Spleen (tissue), 7 donors: ENCODE data around the gene CTNNA2.

Experiments used
- POLR2A ChIP-seq, 3 donors: fragments of 450-650 bp; IDR thresholded peaks; one replicate each; pipeline ENCODE4 v1.5.1; 2017; ENCODE audit warnings: antibody characterized with exemption in 3 of 3, mild to moderate bottlenecking in 1 of 3
- TF ChIP-seq, protein P1 (sequence below), 11 experiments: fragments of 200-600 bp in 7 of 11; fragments of 450-650 bp in 4 of 11; sonication (generic) in 4 of 11; IDR thresholded peaks in 8 of 11; conservative IDR thresholded peaks in 3 of 11; 1 replicate in 7 of 11; 2 replicates in 4 of 11; pipeline versions ENCODE4 v1.4.0 to v1.8.0; 2016 to 2021; ENCODE audit warnings: antibody characterized with exemption in 11 of 11, inconsistent platforms in 4 of 11, mild to moderate bottlenecking in 1 of 11
- donor health status: DM: no; HTN: no; CAD: no; lungs with moderate emphysema.
- donor health status: DM: no; HTN: no; CAD: no.
- donor health status: DM: no; HTN: no; CAD: no.

- TF ChIP-seq POLR2A (IDR thresholded peaks at IDR 0.05) = no peak
- TF ChIP-seq, protein P1, sequence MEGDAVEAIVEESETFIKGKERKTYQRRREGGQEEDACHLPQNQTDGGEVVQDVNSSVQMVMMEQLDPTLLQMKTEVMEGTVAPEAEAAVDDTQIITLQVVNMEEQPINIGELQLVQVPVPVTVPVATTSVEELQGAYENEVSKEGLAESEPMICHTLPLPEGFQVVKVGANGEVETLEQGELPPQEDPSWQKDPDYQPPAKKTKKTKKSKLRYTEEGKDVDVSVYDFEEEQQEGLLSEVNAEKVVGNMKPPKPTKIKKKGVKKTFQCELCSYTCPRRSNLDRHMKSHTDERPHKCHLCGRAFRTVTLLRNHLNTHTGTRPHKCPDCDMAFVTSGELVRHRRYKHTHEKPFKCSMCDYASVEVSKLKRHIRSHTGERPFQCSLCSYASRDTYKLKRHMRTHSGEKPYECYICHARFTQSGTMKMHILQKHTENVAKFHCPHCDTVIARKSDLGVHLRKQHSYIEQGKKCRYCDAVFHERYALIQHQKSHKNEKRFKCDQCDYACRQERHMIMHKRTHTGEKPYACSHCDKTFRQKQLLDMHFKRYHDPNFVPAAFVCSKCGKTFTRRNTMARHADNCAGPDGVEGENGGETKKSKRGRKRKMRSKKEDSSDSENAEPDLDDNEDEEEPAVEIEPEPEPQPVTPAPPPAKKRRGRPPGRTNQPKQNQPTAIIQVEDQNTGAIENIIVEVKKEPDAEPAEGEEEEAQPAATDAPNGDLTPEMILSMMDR (IDR thresholded peaks at IDR 0.05 in 8 of 11, conservative IDR thresholded peaks at IDR 0.05 in 3 of 11) = no peak
These were observed 228.1 kb downstream of the CTNNA2 start for GRCh38 chr2:79740879-79741443.
